ENCODE results near the gene GSTT2. TPM values are rescaled to one million over a fixed set of nuclear protein-coding genes. Genes with fewer than 3 reads are reported as not detected.

Gene GSTT2
- 0.79 and 3.7 TPM in 2 replicates for total RNA-seq

DNA sequence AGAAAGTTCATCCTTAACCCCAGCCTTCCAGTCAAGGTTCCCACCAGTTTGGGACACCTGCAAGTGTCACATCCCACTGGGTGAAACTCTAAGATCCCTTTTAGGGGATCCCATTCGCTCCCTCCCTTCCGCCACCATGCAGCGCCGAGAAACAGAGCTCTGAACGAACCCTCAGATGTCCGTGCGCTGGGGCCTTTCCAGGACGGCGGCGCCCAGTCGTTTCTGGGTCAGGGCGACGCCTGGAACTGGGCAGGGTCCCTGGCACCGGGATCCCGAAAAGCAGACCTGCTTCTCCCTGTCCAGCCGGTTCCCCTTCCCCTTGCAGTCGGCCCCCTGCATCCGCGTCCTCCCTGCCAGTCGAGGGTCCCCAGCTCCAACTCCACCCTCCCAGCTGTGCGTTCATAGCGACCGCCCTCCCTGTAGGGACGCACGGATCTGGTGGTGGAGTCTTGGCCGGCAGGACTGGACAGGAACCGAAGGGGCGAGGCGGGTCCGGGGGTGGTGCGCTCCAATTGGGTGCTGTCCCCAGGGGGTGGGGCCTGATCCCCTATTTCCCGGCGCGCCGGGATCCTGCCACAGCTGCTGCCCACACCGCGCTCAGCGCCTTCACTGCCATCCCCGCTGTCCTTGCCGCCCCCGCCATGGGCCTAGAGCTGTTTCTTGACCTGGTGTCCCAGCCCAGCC is at the start of gene GSTT2:
TSS of gene GSTT2 (plus strand) at position 578 of the 684 bp plus-strand sequence.

DNA sequence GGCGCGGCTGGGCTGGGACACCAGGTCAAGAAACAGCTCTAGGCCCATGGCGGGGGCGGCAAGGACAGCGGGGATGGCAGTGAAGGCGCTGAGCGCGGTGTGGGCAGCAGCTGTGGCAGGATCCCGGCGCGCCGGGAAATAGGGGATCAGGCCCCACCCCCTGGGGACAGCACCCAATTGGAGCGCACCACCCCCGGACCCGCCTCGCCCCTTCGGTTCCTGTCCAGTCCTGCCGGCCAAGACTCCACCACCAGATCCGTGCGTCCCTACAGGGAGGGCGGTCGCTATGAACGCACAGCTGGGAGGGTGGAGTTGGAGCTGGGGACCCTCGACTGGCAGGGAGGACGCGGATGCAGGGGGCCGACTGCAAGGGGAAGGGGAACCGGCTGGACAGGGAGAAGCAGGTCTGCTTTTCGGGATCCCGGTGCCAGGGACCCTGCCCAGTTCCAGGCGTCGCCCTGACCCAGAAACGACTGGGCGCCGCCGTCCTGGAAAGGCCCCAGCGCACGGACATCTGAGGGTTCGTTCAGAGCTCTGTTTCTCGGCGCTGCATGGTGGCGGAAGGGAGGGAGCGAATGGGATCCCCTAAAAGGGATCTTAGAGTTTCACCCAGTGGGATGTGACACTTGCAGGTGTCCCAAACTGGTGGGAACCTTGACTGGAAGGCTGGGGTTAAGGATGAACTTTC is 18.7 kb upstream of the GSTT2 start, which contains the start of gene GSTT2B:
TSS of gene GSTT2B (minus strand) at position 112 of the 688 bp plus-strand sequence. CDS start at position 48, 64 bp downstream.

DNA sequence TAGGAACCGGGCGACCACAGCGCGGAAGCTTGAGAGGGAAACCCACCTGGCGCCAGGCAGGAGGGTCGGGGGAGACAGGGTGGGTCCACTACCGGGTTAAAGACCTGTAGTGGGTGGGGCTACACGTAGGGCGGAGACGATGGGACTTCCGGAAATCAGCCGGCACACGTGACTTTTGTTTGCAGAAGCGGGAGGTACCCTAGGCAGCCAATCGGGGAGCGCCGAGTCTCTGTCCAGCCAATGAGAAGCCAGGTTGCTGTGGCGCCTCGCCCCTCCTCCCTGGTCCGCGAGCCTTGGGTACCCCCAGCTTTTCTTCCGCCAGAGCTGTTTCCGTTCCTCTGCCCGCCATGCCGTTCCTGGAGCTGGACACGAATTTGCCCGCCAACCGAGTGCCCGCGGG is 13.4 kb upstream of the GSTT2 start, which contains the start of gene DDTL:
TSS of gene DDTL (plus strand) at position 321 of the 400 bp plus-strand sequence. CDS start at position 348, 27 bp downstream.

DNA sequence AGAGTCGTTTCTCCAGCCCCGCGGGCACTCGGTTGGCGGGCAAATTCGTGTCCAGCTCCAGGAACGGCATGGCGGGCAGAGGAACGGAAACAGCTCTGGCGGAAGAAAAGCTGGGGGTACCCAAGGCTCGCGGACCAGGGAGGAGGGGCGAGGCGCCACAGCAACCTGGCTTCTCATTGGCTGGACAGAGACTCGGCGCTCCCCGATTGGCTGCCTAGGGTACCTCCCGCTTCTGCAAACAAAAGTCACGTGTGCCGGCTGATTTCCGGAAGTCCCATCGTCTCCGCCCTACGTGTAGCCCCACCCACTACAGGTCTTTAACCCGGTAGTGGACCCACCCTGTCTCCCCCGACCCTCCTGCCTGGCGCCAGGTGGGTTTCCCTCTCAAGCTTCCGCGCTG is 5.6 kb upstream of the GSTT2 start, which contains the start of gene DDT:
TSS of gene DDT (minus strand) at position 97 of the 400 bp plus-strand sequence. CDS start at position 70, 27 bp downstream.

DNA sequence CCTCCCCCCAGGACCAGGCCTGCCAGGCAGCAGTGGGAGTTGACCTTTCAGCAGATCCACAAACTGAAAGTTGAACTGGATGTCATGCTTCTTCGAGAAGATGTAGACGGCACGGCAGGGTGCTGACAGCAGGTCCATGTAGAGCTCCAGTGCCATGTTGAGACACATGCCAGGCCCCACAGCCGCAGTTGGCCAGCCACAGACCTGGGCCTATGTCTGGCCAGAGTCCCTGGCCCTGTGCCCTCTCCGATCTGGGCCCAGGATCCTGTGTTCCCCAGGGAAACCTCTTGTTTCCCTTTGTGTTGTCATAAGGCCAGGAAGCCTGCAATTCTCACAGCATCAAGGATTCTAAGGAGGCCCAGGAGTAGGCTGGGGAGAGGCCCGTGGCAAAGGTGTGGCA is 25.3 kb downstream of the GSTT2 start, which contains the start of gene GSTT4:
TSS of gene GSTT4 (minus strand) at position 253 of the 400 bp plus-strand sequence. CDS start at position 156, 97 bp downstream.

Other genes starting within 250 kb of the GSTT2 start
- gene ZNF70, start 229.0 kb upstream of the GSTT2 start, total RNA-seq = 5.1 and 6.5 TPM in 2 replicates
- not detected in 2 replicates for gene VPREB3, start 225.7 kb upstream of the GSTT2 start, total RNA-seq
- gene C22orf15, start 217.1 kb upstream of the GSTT2 start, total RNA-seq = 0.39 and 0.54 TPM in 2 replicates
- 0.87 and 4.7 TPM in 2 replicates for gene CHCHD10, start 212.2 kb upstream of the GSTT2 start, total RNA-seq
- gene MMP11, start 207.3 kb upstream of the GSTT2 start, total RNA-seq = 3.7 and 5.9 TPM in 2 replicates
- 70.7 and 109 TPM in 2 replicates for gene SMARCB1, start 193.2 kb upstream of the GSTT2 start, total RNA-seq
- 1.3 and 1.6 TPM in 2 replicates for gene DERL3, start 141.1 kb upstream of the GSTT2 start, total RNA-seq
- 9.5 and 9.8 TPM in 2 replicates for gene SLC2A11, start 122.3 kb upstream of the GSTT2 start, total RNA-seq
- gene MIF, start 85.8 kb upstream of the GSTT2 start, total RNA-seq = 210 and 316 TPM in 2 replicates
- gene GSTT2B, start 18.9 kb upstream of the GSTT2 start, total RNA-seq = 0.39 and 2.6 TPM in 2 replicates
- 1.6 and 9.8 TPM in 2 replicates for gene DDTL, start 13.2 kb upstream of the GSTT2 start, total RNA-seq
- gene DDT, start 5.7 kb upstream of the GSTT2 start, total RNA-seq = 63.6 and 80.0 TPM in 2 replicates
- gene GSTT4, start 25.3 kb downstream of the GSTT2 start, total RNA-seq = not detected in 2 replicates
- 38.2 and 43.6 TPM in 2 replicates for gene CABIN1, start 31.2 kb downstream of the GSTT2 start, total RNA-seq
- 1.2 and 2.0 TPM in 2 replicates for gene SUSD2, start 201.4 kb downstream of the GSTT2 start, total RNA-seq